A673 (cell line): Measurements from ENCODE around the gene CTRL. TPM values are rescaled to one million over a fixed set of nuclear protein-coding genes. Genes with fewer than 3 reads are reported as not detected.
"Not testable (repeated sequence)": the region's sequence is repeated elsewhere in the genome, so short reads cannot be mapped to it uniquely, and the experiment has no call there.

Experiments
- BruUV-seq: library from RNA; stranded (reverse); fragments of 400-500 nt; replicated peaks from 2 replicates; lab custom pipeline; 2021; lab: Mats Ljungman, UMichigan
- CTCF ChIA-PET: fragments of 300-600 bp; sonication (Branson Sonifier 250); formaldehyde crosslinking; loops from one replicate; lab custom pipeline; 2022; ENCODE audit warnings: antibody characterized with exemption; lab: Charles Lee
- POLR2A ChIA-PET: fragments of 300-600 bp; sonication (Branson Sonifier 250); formaldehyde crosslinking; loops from one replicate; lab custom pipeline; 2022; ENCODE audit warnings: antibody characterized with exemption; ENCODE audit not compliant: low non-redundant PET; lab: Charles Lee
- DNase-seq: peaks from one replicate; pipeline ENCODE4 v3.0.0-alpha.2; 2015; ENCODE audit warnings: low spot score
- H3K27ac ChIP-seq: fragments of 200-600 bp; sonication (generic); 2 replicates; pipeline ENCODE4 v1.5.1; 2016; ENCODE audit warnings: mixed run types, low read depth, mild to moderate bottlenecking, mixed read lengths, antibody characterized with exemption, low read length; ENCODE audit not compliant: poor library complexity, severe bottlenecking
- H3K27me3 ChIP-seq: fragments of 200-600 bp; sonication (generic); replicated peaks from 2 replicates; pipeline ENCODE4 v1.6.1; 2017; ENCODE audit warnings: mixed run types, low read depth, mild to moderate bottlenecking, mixed read lengths, antibody characterized with exemption, low read length; ENCODE audit not compliant: insufficient read depth, poor library complexity
- H3K36me3 ChIP-seq: fragments of 200-600 bp; sonication (generic); 2 replicates; pipeline ENCODE4 v1.6.1; 2016; ENCODE audit warnings: mixed run types, mild to moderate bottlenecking, mixed read lengths, antibody characterized with exemption, low read length; ENCODE audit not compliant: insufficient read depth, poor library complexity, severe bottlenecking
- H3K4me1 ChIP-seq: fragments of 200-600 bp; sonication (generic); 2 replicates; pipeline ENCODE4 v1.6.1; 2017; ENCODE audit warnings: mixed run types, mild to moderate bottlenecking, mixed read lengths, antibody characterized with exemption, low read length; ENCODE audit not compliant: insufficient read depth, poor library complexity, severe bottlenecking
- H3K4me3 ChIP-seq: fragments of 200-600 bp; sonication (generic); 2 replicates; pipeline ENCODE4 v1.5.1; 2016; ENCODE audit warnings: low read depth, mixed run types, mild to moderate bottlenecking, mixed read lengths, low read length; ENCODE audit not compliant: poor library complexity, severe bottlenecking
- H3K9me3 ChIP-seq: fragments of 200-600 bp; sonication (generic); 2 replicates; pipeline ENCODE4 v1.6.1; 2016; ENCODE audit warnings: mixed run types, low read depth, mild to moderate bottlenecking, mixed read lengths, antibody characterized with exemption, low read length; ENCODE audit not compliant: poor library complexity, severe bottlenecking
- CTCF ChIP-seq: fragments of 300-800, 200-600 bp; sonication (generic); conservative IDR thresholded peaks from 2 replicates; pipeline ENCODE4 v1.5.1; 2017; ENCODE audit warnings: low read depth, mild to moderate bottlenecking, antibody characterized with exemption, low read length, moderate library complexity, mixed read lengths
- EZH2 ChIP-seq: fragments of 200-600 bp; sonication (generic); IDR thresholded peaks from 2 replicates; pipeline ENCODE4 v1.6.1; 2017; ENCODE audit warnings: borderline replicate concordance, low read depth, mild to moderate bottlenecking, mixed read lengths, antibody characterized with exemption, low read length; ENCODE audit not compliant: poor library complexity, severe bottlenecking
- intact Hi-C: fragments of 100-400 bp; cut with micrococcal nuclease; formaldehyde crosslinking; loops from one replicate; pipeline ENCODE4 v1.10.0; 2022; ENCODE audit not compliant: unreplicated experiment
- total RNA-seq: library from RNA; stranded (reverse); gene quantifications from 2 replicates; pipeline ENCODE4 v1.2.3, GENCODE V29; 2021

Gene CTRL
- total RNA-seq, 1 experiment from 2014 or later = 2.9 TPM

- BruUV-seq = no TSS peak
- POLR2A ChIA-PET = no interaction called here
- H3K36me3 ChIP-seq = no peaks in the 10 kb centered on the region
- H3K27me3 ChIP-seq = no peaks in the 10 kb centered on the region
- no peak overlapping the region for H3K27ac ChIP-seq
- peak; percentile 46 for DNase-seq
- no peak overlapping the region for H3K4me3 ChIP-seq
- intact Hi-C loops = no loop called here
- no peaks in the 10 kb centered on the region for H3K9me3 ChIP-seq
- no peak for TF ChIP-seq CTCF
- TF ChIP-seq EZH2 = no peak
- CTCF ChIA-PET = interaction anchor here (0.8 kb wide), 1 partner anchor 101 kb away, joined by 3 read pairs; no protein-coding TSS in a partner anchor
- H3K4me1 ChIP-seq = no peaks in the 10 kb centered on the region
These were observed 13.8 kb downstream of the CTRL start for GRCh38 chr16:67917852-67918236.

GRCh38 chr16:67917140-67917851 is 14.4 kb downstream of the CTRL start:
- H3K9me3 ChIP-seq = no peaks in the 10 kb centered on the region
- H3K36me3 ChIP-seq = no peaks in the 10 kb centered on the region
- DNase-seq = no peak
- H3K27me3 ChIP-seq = no peaks in the 10 kb centered on the region
- TF ChIP-seq CTCF (no peak), EZH2 (no peak)
- ChIA-PET CTCF (no interaction called here), POLR2A (no interaction called here)
- intact Hi-C loops = no loop called here
- no peaks in the 10 kb centered on the region for H3K4me1 ChIP-seq
- H3K27ac ChIP-seq = no peak overlapping the region
- BruUV-seq = no TSS peak
- no peak overlapping the region for H3K4me3 ChIP-seq

- BruUV-seq = no TSS peak
- no peak overlapping the region for H3K4me3 ChIP-seq
- no peaks in the 10 kb centered on the region for H3K9me3 ChIP-seq
- H3K4me1 ChIP-seq = no peaks in the 10 kb centered on the region
- POLR2A ChIA-PET = no interaction called here
- no peaks in the 10 kb centered on the region for H3K27me3 ChIP-seq
- TF ChIP-seq CTCF (no peak), EZH2 (no peak)
- intact Hi-C loops = no loop called here
- no peak for DNase-seq
- no peaks in the 10 kb centered on the region for H3K36me3 ChIP-seq
- CTCF ChIA-PET = no interaction called here
- no peak overlapping the region for H3K27ac ChIP-seq
These were observed 15.6 kb downstream of the CTRL start for GRCh38 chr16:67915831-67916723.

- H3K36me3 ChIP-seq, H3K4me3 ChIP-seq, H3K9me3 ChIP-seq, H3K27me3 ChIP-seq, H3K27ac ChIP-seq, BruUV-seq, H3K4me1 ChIP-seq, intact Hi-C loops, POLR2A ChIA-PET, DNase-seq: not testable (repeated sequence)
- CTCF ChIA-PET = interaction anchor here (0.6 kb wide), 1 partner anchor 89 kb away, joined by 4 read pairs; no protein-coding TSS in a partner anchor
These were observed 16.2 kb downstream of the CTRL start for GRCh38 chr16:67915496-67915769.
